GM18907 (cell line): ENCODE results near the gene CEP95.
"Not testable (repeated sequence)": the region's sequence is repeated elsewhere in the genome, so short reads cannot be mapped to it uniquely, and the experiment has no call there.

Experiments used
- ATAC-seq: cut with Tn5 transposase; IDR thresholded peaks from one replicate; pipeline ENCODE4 v1.9.1; 2021; ENCODE audit warnings: mild to moderate bottlenecking, moderate library complexity; ENCODE audit not compliant: unreplicated experiment

Gene CEP95

GRCh38 chr17:64564098-64564497, 57.3 kb downstream of the CEP95 start:
- ATAC-seq: no peak

GRCh38 chr17:64565563-64565962, 58.8 kb downstream of the CEP95 start:
- ATAC-seq: no peak

DNA sequence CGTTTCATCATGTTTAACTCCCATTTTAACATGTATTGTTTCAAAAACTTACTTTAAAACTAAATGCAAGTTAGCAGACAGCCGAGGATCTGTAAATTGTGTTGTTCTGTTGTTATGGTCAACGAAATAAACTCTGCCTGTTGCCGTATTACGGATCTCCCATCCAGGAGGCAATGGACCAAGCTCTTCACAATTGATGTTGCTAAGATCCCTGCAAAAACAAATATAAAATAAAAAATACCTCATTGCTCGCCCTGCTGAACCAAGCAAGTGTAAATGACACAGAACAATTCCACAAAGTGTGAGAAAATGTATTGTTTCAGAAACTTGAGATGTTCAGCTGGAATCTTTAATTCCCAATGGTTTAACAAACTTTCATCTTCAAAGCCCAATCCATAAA, 65.0 kb downstream of the CEP95 start:
- no peak for ATAC-seq

DNA sequence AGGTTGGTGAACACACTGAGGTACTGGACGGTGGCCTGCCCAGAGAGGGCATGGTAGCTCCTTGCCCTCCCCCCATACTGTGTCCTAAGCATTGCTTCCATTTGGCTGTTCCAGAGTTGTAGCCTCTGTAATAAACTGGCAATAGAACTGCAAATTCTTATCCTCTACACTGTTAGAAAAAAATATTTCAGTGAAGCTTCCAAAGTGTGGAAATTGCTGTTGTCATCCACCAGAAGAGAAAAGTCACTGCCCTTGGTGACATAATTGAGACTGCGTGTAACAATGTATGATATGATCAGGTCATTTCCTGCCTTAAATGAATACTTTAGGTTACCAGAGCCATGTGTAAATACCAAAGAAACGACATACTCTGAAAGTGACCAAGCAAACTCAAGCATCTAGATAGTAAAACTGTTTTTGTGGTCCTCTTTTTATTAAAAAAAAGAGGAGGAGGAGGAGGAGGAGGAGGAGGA, 65.9 kb downstream of the CEP95 start:
- ATAC-seq: no peak

- ATAC-seq: no peak
These were observed 66.4 kb downstream of the CEP95 start for GRCh38 chr17:64573214-64573613.

DNA sequence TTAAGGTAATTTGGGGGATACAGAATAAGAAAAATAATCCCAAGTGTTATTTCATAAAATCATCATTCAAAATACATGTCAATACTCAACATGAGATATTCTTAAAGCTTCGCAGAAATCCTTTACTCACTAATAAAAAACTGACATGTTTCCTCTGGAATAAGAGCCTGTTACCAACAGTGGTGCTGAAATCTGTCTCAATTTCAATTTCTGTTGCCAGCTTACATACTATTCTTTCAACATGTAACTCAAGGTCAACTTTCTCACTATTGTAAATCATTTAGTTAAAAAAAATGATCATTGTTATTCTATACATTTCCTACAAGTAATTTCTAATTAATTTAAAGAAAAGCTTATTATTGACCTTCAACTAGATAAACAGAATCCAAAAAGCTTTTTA, 67.9 kb downstream of the CEP95 start:
- no peak for ATAC-seq

DNA sequence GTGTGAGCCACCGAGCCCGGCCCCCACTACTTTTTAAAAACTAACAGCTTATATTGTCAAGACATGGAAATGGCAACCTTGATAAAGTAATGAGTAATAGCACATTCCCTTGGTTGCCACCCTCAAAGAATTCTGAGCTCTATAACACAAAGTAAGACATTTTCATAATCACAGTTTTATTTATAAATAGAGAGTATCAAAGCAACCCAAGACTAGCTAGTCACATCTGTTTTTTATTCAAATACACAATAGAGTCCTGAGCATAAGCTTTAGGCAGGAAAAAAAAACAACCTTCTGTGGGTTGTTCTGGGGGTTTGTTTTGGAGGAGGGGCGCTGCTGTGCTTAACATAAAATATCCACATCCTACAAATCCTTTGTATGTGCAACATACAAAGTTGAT, 68.7 kb downstream of the CEP95 start:
- no peak for ATAC-seq

DNA sequence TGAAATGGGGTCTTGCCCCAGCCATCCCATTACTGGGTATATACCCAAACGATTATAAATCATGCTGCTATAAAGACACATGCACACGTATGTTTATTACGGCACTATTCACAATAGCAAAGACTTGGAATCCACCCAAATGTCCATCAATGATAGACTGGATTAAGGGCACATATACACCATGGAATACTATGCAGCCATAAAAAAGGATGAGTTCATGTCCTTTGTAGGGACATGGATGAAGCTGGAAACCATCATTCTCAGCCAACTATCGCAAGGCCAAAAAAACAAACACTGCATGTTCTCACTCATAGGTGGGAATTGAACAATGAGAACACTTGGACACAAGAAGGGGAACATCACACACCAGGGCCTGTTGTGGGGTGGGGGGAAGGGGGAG, 70.2 kb downstream of the CEP95 start:
- not testable (repeated sequence) for ATAC-seq

GRCh38 chr17:64579917-64580316, 73.1 kb downstream of the CEP95 start:
- ATAC-seq: no peak

DNA sequence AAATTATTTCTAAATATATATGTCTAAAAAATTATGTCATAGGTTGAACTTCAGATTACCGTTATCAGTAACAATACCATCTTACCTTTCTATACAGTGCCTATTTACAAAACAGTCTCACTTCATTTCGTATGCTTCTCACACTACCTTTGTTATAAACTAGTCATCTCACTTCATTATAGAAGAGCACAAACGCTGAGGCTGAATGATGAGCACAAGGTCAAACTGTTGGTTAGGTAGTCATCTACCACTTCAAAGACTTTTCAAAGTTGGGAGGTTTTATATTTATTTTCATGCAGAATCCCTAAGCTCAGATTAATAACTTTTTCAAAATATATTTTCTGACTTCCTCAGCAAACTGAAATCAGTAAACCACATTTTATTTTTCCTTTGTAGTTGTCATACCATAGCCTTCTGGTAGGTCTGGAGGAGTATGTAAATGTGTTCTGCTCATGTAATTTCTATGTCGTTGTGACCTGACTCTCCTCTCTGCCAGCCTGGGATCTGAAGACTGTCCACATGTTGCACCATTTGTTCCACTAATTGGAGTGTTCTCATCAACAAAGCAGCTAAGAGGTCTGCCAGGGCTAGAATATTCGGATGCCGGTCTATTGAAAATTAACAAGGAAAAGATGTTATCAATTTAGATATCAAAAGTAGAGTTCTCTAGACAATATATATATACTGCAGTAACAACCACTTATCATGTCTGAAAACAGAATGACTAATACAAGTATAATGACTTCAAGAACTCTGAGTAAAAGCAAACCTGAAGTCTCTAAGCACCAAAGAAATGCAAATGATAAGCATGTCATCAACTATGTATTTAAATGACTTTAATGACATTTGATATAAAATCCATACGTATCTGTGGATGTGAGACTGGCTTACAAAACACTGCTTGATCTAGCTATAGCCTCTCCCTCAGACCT, 73.9 kb downstream of the CEP95 start:
- no peak for ATAC-seq

DNA sequence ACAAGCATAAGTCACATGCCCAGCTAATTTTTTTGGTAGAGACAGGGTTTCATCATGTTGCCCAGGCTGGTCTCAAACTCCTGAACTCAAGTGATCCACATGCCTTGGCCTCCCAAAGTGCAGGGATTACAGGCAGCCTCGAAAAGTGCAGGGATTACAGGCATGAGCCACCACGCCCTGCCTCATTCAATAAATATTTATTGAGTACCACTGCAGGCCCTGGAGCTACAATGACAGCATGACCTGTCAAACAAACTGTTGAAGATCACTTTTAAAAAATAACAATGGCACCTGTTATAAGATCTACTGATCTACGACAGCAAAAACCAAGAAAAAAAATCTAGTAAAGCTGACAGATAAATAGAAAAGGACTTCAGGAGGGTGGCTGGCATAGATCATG, 76.3 kb downstream of the CEP95 start:
- ATAC-seq: no peak

DNA sequence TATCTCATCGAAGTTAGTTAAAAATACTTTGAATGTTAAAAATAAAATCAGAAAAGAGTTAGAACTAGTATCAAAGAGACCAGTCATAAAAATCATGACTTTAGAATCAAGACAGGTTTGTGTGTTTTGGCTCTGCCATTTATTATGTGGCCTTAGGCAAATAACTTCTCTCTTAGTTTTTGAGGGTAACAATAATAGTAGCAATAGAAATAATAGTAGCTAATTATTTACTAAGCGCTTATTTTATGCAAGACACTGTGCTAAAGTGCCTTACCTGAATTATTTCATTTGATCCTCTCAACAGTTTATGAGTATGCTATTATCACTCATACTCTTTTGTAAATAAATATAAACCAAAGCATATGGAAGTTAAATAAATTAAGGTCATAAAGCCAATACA, 78.4 kb downstream of the CEP95 start:
- no peak for ATAC-seq
